Spinal cord (tissue), 10 donors: Measurements from ENCODE around the gene HHATL. TPM values are rescaled to one million over a fixed set of nuclear protein-coding genes. Genes with fewer than 3 reads are reported as not detected.

ENCODE experiments used
- DNase-seq, 6 donors: peaks; one replicate each; pipeline versions ENCODE4 v3.0.0 to v3.0.0-alpha.2; 2013 to 2015; ENCODE audit warnings: low spot score in 6 of 6, low read depth in 4 of 6
- H3K27ac ChIP-seq: one replicate; pipeline ENCODE4 v1.5.1; 2013; ENCODE audit warnings: low read depth, low read length, control low read depth
- H3K27me3 ChIP-seq: one replicate; pipeline ENCODE4 v1.6.1; 2013; ENCODE audit warnings: low read length; ENCODE audit not compliant: control insufficient read depth, insufficient read depth
- H3K36me3 ChIP-seq: one replicate; pipeline ENCODE4 v1.6.1; 2013; ENCODE audit warnings: low read length; ENCODE audit not compliant: control insufficient read depth, insufficient read depth
- H3K4me1 ChIP-seq: one replicate; pipeline ENCODE4 v1.6.1; 2013; ENCODE audit warnings: low read length; ENCODE audit not compliant: control insufficient read depth, insufficient read depth
- H3K4me3 ChIP-seq: one replicate; pipeline ENCODE4 v1.5.1; 2013; ENCODE audit warnings: low read depth, low read length, control low read depth
- H3K9me3 ChIP-seq: one replicate; pipeline ENCODE4 v1.6.1; 2013; ENCODE audit warnings: low read length; ENCODE audit not compliant: control insufficient read depth, insufficient read depth
- WGBS: methylation state at CpG from one replicate; pipeline ENCODE4 v1.1.5; 2013; ENCODE audit warnings: missing lambda C conversion rate; ENCODE audit not compliant: insufficient coverage; 5-methylcytosine and 5-hydroxymethylcytosine counted together
- polyA plus RNA-seq, 2 donors: library from polyadenylated mRNA; unstranded; fragments of 120-200 nt; gene quantifications; one replicate each; pipeline ENCODE4 v1.2.1, GENCODE V29; 2013; ENCODE audit not compliant: insufficient read length in 2 of 2
- total RNA-seq, 2 donors: library from RNA; depleted of rRNA in 1 of 2; stranded (reverse); fragments of 120-200 nt in 1 of 2; fragments of >200 nt in 1 of 2; gene quantifications; one replicate each; pipeline versions ENCODE4 v1.2.3 to v1.2.4, GENCODE V29; 2013 to 2014
- donor health status: healthy.

The HHATL gene
- total and polyA plus RNA-seq, 4 donors, result 2.1 to 7.2 (median 3.5) TPM

DNA sequence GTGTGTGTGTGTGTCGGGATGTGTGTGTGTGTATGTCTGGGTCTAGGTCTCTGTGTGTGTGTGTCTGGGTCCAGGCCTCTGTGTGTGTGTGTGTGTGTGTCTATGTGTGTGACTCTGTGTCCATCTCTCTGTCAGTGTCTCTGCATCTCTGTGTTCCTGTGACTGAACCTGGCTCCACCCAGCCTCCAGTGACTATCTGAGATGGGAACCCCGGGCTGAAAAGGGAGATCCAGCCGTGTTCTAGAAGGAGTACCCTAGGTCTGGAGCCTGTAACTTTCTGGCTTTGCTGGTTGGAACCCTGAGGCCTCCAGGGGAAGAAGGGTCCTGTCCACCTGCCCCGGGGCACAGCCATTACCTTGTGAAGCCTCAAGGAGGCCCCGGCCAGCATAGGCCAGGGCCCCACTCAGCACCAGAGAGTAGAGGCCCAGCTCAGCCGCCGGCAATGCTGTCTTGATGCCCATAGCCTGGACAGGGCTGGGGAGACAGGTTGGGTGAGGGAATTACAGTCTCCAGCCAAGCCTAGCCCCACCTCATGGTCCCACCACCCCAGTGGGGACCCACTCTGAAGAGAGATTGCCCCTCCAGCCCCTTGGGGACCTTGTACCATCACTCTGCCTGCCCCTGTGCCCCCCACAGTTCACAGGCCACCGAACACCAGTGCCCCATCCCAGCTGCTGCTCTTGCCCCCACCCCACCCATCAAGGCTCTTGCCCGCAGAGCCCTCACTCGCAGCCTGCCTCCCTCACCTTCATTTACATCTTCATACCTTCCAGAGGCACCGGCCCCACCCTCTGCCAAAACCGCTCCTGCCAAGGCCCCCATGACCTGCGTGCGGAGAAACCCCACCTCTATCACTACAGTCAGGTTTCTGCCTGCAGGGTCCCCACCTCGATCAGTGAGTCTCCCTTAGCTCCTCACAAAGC lies 2.0 kb downstream of the HHATL start:
- Histone ChIP-seq H3K4me3 (no peak overlapping the region), H3K9me3 (no peaks in the 10 kb centered on the region), H3K4me1 (peaks cover 22% of the 10 kb centered on the region), H3K36me3 (peaks cover 10% of the 10 kb centered on the region), H3K27ac (no peak overlapping the region), H3K27me3 (no peaks in the 10 kb centered on the region)
- 80% methylated on average over 13 of the region's 15 CpGs for WGBS
- DNase-seq, result no peak

DNA sequence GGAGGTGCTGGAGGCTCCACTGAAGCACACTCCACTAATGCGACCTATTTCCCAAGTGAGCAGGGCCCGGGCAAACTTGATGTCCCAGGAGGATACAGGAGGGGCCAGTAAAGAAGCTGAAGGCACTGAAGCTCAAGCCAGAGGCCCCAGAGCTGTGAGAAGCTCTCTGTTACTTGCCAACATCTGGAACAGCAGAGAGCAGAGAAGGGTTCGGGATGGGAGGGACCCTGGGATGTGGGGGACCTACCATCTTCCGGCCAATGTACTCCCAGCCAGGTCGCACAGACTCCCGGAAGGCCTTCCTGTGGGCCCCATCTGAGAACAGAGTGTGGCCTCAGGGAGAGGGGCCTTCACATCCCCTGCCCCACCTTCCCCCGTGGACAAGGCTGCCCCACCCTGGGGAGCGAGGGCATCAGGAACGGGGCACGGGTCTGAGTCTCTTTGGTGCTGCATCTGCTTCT lies 3.1 kb downstream of the HHATL start:
- Histone ChIP-seq H3K4me1 (peaks cover 22% of the 10 kb centered on the region), H3K4me3 (no peak overlapping the region), H3K27ac (no peak overlapping the region), H3K36me3 (peaks cover 7% of the 10 kb centered on the region), H3K27me3 (no peaks in the 10 kb centered on the region), H3K9me3 (no peaks in the 10 kb centered on the region)
- 70% methylated on average over 8 of the region's 10 CpGs for WGBS
- no peak for DNase-seq

DNA sequence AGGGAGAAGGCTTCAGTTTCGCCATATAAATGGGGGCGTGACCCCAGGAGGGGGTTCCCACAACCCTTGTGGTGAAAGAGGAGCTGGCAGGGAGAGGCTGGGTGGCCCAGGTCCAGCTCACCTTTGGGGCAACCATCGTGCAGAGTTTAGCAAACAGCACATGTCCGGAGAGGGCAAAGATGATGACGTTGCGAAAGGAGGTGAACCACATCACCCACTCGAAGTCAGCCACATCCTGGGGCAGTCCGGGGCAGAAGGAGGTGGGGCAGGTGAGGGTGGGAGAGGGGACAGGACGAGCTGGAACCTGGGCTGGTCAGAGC lies 3.7 kb downstream of the HHATL start:
- 93% methylated on average over 2 of the region's 9 CpGs for WGBS
- Histone ChIP-seq H3K36me3 (peaks cover 7% of the 10 kb centered on the region), H3K4me3 (no peak overlapping the region), H3K27ac (no peak overlapping the region), H3K9me3 (no peaks in the 10 kb centered on the region), H3K27me3 (no peaks in the 10 kb centered on the region), H3K4me1 (peaks cover 22% of the 10 kb centered on the region)
- no peak for DNase-seq

DNA sequence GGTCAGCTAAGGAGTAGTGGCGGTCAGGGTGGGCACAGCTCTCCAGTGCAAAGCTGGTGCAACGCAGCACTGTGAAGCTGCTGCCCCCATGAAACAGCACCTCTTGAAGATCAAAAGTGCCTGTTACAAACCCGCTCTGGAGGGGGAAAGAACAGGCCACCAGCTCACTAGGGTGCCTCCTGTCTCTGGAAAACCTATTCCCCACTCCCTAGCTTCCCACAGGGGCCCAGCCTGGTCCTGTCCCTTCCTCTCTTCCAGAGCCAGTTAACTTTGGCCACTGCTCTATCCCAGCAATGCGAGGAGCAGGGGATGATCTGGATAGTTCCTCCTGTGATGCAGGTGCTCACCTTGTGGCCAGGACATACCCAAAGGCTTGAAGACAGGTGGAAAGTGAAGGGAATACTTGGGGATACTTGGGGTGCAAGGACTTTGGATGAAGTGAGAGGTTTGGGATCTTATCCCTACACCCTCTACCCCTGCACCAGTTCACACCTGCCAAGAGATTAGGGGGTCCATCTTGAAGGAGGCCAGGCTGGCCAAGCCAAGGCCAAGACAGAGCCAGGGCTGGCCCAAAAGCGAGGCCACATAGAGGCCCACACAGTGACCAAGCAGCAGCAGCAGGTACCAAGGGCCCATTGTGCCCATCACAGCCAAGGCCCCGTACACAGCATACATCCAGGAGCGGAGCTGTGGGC lies 4.2 kb downstream of the HHATL start:
- no peak overlapping the region for H3K4me3 ChIP-seq
- no peak overlapping the region for H3K27ac ChIP-seq
- peaks cover 7% of the 10 kb centered on the region for H3K36me3 ChIP-seq
- no peaks in the 10 kb centered on the region for H3K9me3 ChIP-seq
- DNase-seq, result no peak
- 89% methylated on average over 6 of the region's 7 CpGs for WGBS
- H3K4me1 ChIP-seq, result peaks cover 22% of the 10 kb centered on the region
- no peaks in the 10 kb centered on the region for H3K27me3 ChIP-seq

DNA sequence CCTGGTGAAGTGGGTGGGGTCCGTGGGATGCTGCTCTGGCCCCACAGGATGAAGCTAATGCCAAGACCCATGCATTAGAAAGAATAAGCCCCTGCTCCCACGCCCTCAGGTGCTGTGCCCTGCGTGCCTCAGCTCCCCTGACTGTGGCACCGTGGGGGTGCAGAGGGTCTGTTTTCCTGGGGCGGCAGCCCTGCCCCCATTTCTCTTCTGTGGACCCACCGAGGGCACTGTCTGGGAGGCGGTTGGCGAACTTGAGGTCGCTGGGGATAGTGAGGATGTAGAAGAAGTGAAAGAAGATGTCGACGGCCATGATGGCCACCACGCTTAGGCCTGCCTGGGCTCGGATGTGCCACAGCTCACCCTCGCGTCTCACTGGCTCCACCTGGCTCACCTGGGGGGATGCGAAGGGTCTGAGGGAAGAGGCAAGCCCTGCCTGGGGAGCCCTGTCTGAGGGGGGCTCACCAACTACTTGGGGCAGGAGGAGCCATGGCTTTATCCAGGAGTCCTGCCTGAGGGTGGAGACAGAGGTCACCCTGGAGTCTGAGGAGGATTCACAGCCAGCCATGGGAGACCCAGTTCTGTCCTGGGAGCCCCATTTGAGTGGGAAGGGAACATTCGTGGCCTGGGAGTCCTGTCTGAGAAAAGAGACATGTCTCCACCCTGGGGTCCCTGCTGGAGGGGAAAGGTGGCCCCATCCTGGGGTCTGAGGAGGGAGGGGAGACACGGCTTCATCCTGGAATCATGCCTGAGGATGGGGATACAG lies 5.1 kb downstream of the HHATL start:
- H3K27me3 ChIP-seq, result no peaks in the 10 kb centered on the region
- no peak overlapping the region for H3K27ac ChIP-seq
- no peak for DNase-seq

DNA sequence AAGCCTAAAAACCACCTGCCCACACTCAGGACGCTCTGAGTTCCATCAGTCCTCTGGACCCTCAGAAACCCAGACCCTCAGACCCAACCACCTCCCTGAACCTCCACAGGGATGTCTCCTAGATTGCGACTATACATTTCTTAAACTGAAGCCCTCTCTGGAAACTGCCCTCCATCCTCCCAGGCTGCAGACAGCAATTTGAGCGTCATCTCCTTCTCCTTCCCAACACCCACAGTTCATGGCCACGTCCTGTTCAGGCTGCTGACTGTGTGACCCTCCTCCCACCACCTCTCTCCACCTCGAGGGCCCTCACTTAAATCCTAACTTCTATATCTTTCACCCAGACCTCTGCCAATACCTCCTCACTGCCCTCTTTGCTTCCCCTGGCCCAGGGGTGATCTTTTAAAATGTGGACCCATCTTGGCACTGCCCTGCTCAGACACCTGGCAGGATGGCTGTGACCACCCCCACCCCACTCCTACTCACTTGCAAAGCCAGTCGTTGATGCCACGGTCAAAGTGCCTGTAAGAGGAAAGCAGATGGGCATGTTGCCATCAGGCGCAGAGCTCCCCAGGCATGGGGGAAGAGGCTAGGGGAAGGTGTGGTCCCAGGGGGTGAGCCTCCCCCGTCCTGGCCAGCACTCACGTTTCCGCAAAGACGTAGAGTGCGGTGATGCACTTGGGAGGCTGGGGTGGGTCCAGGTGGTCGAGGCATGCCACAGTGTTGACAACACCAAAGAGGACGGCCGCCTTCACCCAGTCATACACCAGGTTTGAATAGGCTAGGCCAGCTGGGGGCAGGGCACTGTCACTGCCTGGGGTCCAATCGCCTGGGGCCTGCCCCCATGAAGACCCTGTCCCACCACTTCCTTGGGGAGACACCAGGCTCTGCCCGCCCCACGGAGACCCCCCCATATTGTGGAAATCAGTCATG lies 6.0 kb downstream of the HHATL start:
- no peak for DNase-seq
- Histone ChIP-seq H3K4me3 (no peak overlapping the region), H3K36me3 (no peaks in the 10 kb centered on the region), H3K9me3 (no peaks in the 10 kb centered on the region), H3K4me1 (peaks cover 7% of the 10 kb centered on the region), H3K27me3 (no peaks in the 10 kb centered on the region), H3K27ac (no peak overlapping the region)
- WGBS, result 75% methylated on average over 16 of the region's 19 CpGs

More for the DNA sequence above, 5.1 kb downstream of the HHATL start:
- H3K4me1 ChIP-seq, result peaks cover 15% of the 10 kb centered on the region
- H3K9me3 ChIP-seq, result no peaks in the 10 kb centered on the region
- WGBS, result 90% methylated on average over 17 of the region's 18 CpGs
- peaks cover 6% of the 10 kb centered on the region for H3K36me3 ChIP-seq
- no peak overlapping the region for H3K4me3 ChIP-seq

DNA sequence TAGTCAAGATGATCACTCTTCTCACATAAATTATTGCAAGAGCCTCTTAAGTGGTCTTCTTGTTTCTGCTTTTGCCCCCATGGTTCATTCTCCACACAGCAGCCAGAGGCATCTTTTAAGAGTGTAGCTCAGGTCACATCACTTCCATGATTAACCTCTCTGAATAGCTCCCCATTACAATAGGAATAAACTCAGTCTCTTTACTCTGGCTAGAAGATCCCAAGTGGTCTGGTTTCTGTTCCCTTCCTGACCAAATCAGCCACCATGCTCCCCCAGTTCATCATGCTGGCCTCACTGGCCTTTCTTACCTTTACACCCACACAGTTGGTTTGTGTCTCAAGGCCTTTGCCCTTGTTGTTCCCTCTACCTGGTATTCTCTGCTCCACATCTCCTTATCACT lies 8.2 kb downstream of the HHATL start:
- no peak for DNase-seq
- no peak overlapping the region for H3K27ac ChIP-seq
- no peak overlapping the region for H3K4me3 ChIP-seq
- no peaks in the 10 kb centered on the region for H3K36me3 ChIP-seq
- no peaks in the 10 kb centered on the region for H3K4me1 ChIP-seq
- no peaks in the 10 kb centered on the region for H3K27me3 ChIP-seq
- no peaks in the 10 kb centered on the region for H3K9me3 ChIP-seq

DNA sequence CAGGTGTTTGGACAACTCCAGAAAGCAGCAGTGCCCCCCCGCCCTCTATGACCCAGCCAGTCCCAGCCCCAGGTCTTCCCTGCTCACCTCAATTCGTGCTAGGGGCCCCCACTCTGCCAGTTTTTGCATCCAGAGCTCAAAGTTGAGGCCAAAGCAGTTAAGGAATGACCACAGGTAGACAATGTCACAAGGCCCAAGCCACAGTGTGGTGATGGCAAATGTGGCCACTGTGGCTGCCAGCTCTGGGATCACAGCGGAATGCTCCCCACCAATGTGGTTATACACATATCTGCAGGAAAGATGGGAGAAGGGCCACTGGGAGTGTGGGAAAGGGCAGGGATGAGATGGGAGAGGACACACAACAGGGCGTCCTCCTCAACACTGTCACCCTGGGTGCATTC lies 9.1 kb downstream of the HHATL start:
- H3K4me3 ChIP-seq, result no peak overlapping the region
- no peaks in the 10 kb centered on the region for H3K27me3 ChIP-seq
- DNase-seq, result no peak
- no peaks in the 10 kb centered on the region for H3K4me1 ChIP-seq
- H3K27ac ChIP-seq, result no peak overlapping the region
- H3K36me3 ChIP-seq, result no peaks in the 10 kb centered on the region
- 82% methylated on average over 3 of the region's 4 CpGs for WGBS
- H3K9me3 ChIP-seq, result no peaks in the 10 kb centered on the region
